HepG2 (cell line): Measurements from ENCODE around the gene ZNF786. TPM values are rescaled to one million over a fixed set of nuclear protein-coding genes. Genes with fewer than 3 reads are reported as not detected.

Source experiments
- ATAC-seq: fragments of 200-7000 bp; cut with Tn5 transposase; 3 replicates; pipeline ENCODE4 v1.9.1; 2020; ENCODE audit warnings: mild to moderate bottlenecking, moderate library complexity
- BruUV-seq: library from RNA; stranded (reverse); fragments of 400-500 nt; replicated peaks from 2 replicates; lab custom pipeline; 2021; lab: Mats Ljungman, UMichigan
- CTCF ChIA-PET: fragments of 300-600 bp; formaldehyde crosslinking; extraction: SDS; loops from one replicate; lab custom pipeline; 2021; ENCODE audit warnings: low total read pairs, inconsistent platforms, low intra/inter-chr PET ratio; lab: Yijun Ruan, JAX
- POLR2A ChIA-PET: fragments of 350-600 bp; sonication (Branson Sonifier 250); formaldehyde crosslinking; loops from one replicate; lab custom pipeline; 2020; ENCODE audit warnings: antibody characterized with exemption, inconsistent platforms; lab: Yijun Ruan, JAX
- DNase-seq: peaks from one replicate; pipeline ENCODE4 v3.0.0-alpha.2; 2015; ENCODE audit warnings: low spot score
- FAIRE-seq: peaks from 3 replicates; lab custom pipeline; 2011; peaks lifted over from hg19 to GRCh38; lab: Jason Lieb, UNC
- H2AFZ ChIP-seq: one replicate; pipeline ENCODE4 v1.6.1; 2011; ENCODE audit warnings: low read length, inconsistent platforms
- H3K27ac ChIP-seq: fragments of 300-600 bp; 3 replicates; pipeline ENCODE4 v1.8.0; 2011; ENCODE audit warnings: mixed run types, mild to moderate bottlenecking, mixed read lengths, low read length, inconsistent platforms; ENCODE audit not compliant: insufficient read depth; ENCODE audit errors: extremely low read length
- H3K27me3 ChIP-seq, 2 experiments: fragments of 200-600 bp in 1 of 2; 2 replicates in 1 of 2; 3 replicates in 1 of 2; pipeline versions ENCODE4 v1.6.0 to v1.8.0; 2011; ENCODE audit warnings: low read length in 2 of 2, mild to moderate bottlenecking in 2 of 2, moderate library complexity in 2 of 2, inconsistent platforms in 1 of 2; ENCODE audit not compliant: insufficient read depth in 2 of 2, control insufficient read depth in 1 of 2
- H3K36me3 ChIP-seq, 2 experiments: fragments of 200-600 bp in 1 of 2; replicated peaks in 1 of 2; 2 replicates in 1 of 2; 3 replicates in 1 of 2; pipeline versions ENCODE4 v1.5.1 to v1.8.0; 2011; ENCODE audit warnings: low read length in 2 of 2, inconsistent platforms in 1 of 2; ENCODE audit not compliant: insufficient read depth in 2 of 2, control insufficient read depth in 1 of 2
- H3K4me1 ChIP-seq: 2 replicates; pipeline ENCODE4 v1.5.1; 2012; ENCODE audit warnings: low read length, inconsistent platforms; ENCODE audit not compliant: insufficient read depth
- H3K4me2 ChIP-seq: 2 replicates; pipeline ENCODE4 v1.6.0; 2011; ENCODE audit warnings: low read depth, low read length, inconsistent platforms
- H3K4me3 ChIP-seq, 3 experiments: fragments of 200-600 bp in 1 of 3; sonication (generic), shearing (Covaris generic) in 1 of 3; replicated peaks in 1 of 3; 2 replicates each; pipeline ENCODE4 v1.5.1; 2011 to 2016; ENCODE audit warnings: low read length in 3 of 3, inconsistent platforms in 2 of 3, low read depth in 2 of 3, mild to moderate bottlenecking in 2 of 3, control low read depth in 1 of 3, mixed read lengths in 1 of 3; ENCODE audit not compliant: insufficient read depth in 1 of 3
- H3K79me2 ChIP-seq: one replicate; pipeline ENCODE4 v1.6.1; 2011; ENCODE audit warnings: low read length, inconsistent platforms; ENCODE audit not compliant: insufficient read depth
- H3K9ac ChIP-seq: 2 replicates; pipeline ENCODE4 v1.6.0; 2011; ENCODE audit warnings: mild to moderate bottlenecking, low read depth, low read length, inconsistent platforms; ENCODE audit not compliant: insufficient read depth
- H3K9me3 ChIP-seq: 2 replicates; pipeline ENCODE4 v1.5.1; 2012; ENCODE audit warnings: mild to moderate bottlenecking, low read length
- H4K20me1 ChIP-seq: 2 replicates; pipeline ENCODE4 v1.6.0; 2011; ENCODE audit warnings: inconsistent platforms, mild to moderate bottlenecking, low read length, moderate library complexity; ENCODE audit not compliant: insufficient read depth
- ATF2 ChIP-seq: sonication (generic); formaldehyde crosslinking; IDR thresholded peaks from 2 replicates; pipeline ENCODE4 v1.4.0; 2020; ENCODE audit warnings: missing genetic modification reagents
- ATF7-NPFF ChIP-seq: sonication (generic); formaldehyde crosslinking; IDR thresholded peaks from 2 replicates; pipeline ENCODE4 v1.8.1; 2023; ENCODE audit warnings: mild to moderate bottlenecking, low read depth, missing genetic modification reagents, moderate library complexity
- NCOA5 ChIP-seq: sonication (generic); formaldehyde crosslinking; IDR thresholded peaks from 2 replicates; pipeline ENCODE4 v1.4.0; 2020; ENCODE audit warnings: missing genetic modification reagents
- NR1H2 ChIP-seq: sonication (generic); formaldehyde crosslinking; IDR thresholded peaks from 2 replicates; pipeline ENCODE4 v1.8.1; 2022; ENCODE audit warnings: low read depth, missing genetic modification reagents, borderline replicate concordance
- PRDM10 ChIP-seq: sonication (generic); formaldehyde crosslinking; IDR thresholded peaks from 2 replicates; pipeline ENCODE4 v1.4.0; 2020; ENCODE audit warnings: low read depth, missing genetic modification reagents
- RAD21 ChIP-seq: fragments of 450-650 bp; formaldehyde crosslinking; IDR thresholded peaks from 2 replicates; pipeline ENCODE4 v1.5.0; 2020; ENCODE audit warnings: mild to moderate bottlenecking
- SALL1 ChIP-seq: sonication (generic); formaldehyde crosslinking; IDR thresholded peaks from 2 replicates; pipeline ENCODE4 v1.8.0; 2022; ENCODE audit warnings: mild to moderate bottlenecking, missing genetic modification reagents
- TOPORS ChIP-seq: sonication (generic); formaldehyde crosslinking; IDR thresholded peaks from 2 replicates; pipeline ENCODE4 v1.8.0; 2023; ENCODE audit warnings: mild to moderate bottlenecking, missing genetic modification reagents
- TRIM24 ChIP-seq: sonication (generic); formaldehyde crosslinking; IDR thresholded peaks from 2 replicates; pipeline ENCODE4 v1.8.0; 2022; ENCODE audit warnings: mild to moderate bottlenecking, missing genetic modification reagents
- ZMYM4 ChIP-seq: sonication (generic); formaldehyde crosslinking; IDR thresholded peaks from 2 replicates; pipeline ENCODE4 v1.8.1; 2023; ENCODE audit warnings: mild to moderate bottlenecking, missing genetic modification reagents
- ZNF207 ChIP-seq: fragments of 450-650 bp; IDR thresholded peaks from 2 replicates; pipeline ENCODE4 v1.6.1; 2016; ENCODE audit warnings: antibody characterized with exemption, borderline replicate concordance
- ZNF282 ChIP-seq: fragments of 450-650 bp; IDR thresholded peaks from 2 replicates; pipeline ENCODE4 v1.6.1; 2018; ENCODE audit not compliant: partially characterized antibody
- ZNF619 ChIP-seq: sonication (generic); formaldehyde crosslinking; IDR thresholded peaks from 2 replicates; pipeline ENCODE4 v1.4.0; 2020; ENCODE audit warnings: mild to moderate bottlenecking, missing genetic modification reagents
- ZSCAN30 ChIP-seq: sonication (generic); formaldehyde crosslinking; IDR thresholded peaks from 2 replicates; pipeline ENCODE4 v1.5.0; 2020; ENCODE audit warnings: mild to moderate bottlenecking, missing genetic modification reagents
- WGBS: methylation state at CpG from one replicate; pipeline ENCODE4 v1.1.6; 2017; ENCODE audit warnings: low lambda C conversion rate; 5-methylcytosine and 5-hydroxymethylcytosine counted together
- in situ Hi-C: cut with HindIII; loops from 2 replicates; pipeline ENCODE4 v1.10.0; 2017; ENCODE audit warnings: low pct_unique_long_range_greater_than_20kb; ENCODE audit not compliant: extremely low pct_ligation_motif_present
- intact Hi-C: fragments of 100-400 bp; cut with micrococcal nuclease; formaldehyde crosslinking; loops from one replicate; pipeline ENCODE4 v1.10.0; 2022; ENCODE audit not compliant: unreplicated experiment
- polyA plus RNA-seq, 8 experiments: library from polyadenylated mRNA; depleted of rRNA in 3 of 8; stranded (reverse) in 7 of 8; unstranded in 1 of 8; fragments of >200 nt; fragmentation: Illumina TruSeq in 4 of 8; extraction: Trizol in 4 of 8; gene quantifications; 2 replicates each; pipeline versions ENCODE4 v1.2.1 to v1.2.3, GENCODE V29; 2011 to 2016; ENCODE audit warnings: low read depth in 4 of 8, missing spikeins in 1 of 8, mixed read lengths in 1 of 8; ENCODE audit not compliant: insufficient read depth in 1 of 8
- total RNA-seq, 5 experiments: library from RNA; depleted of rRNA; stranded (reverse); fragments of >200 nt; fragmentation: Illumina TruSeq; extraction: Trizol; gene quantifications; 2 replicates each; pipeline ENCODE4 v1.2.3, GENCODE V29; 2016; ENCODE audit warnings: low read depth in 1 of 5
- TF ChIP-seq, protein P1 (sequence below): IDR thresholded peaks from 2 replicates; pipeline ENCODE4 v1.6.1; 2018; ENCODE audit warnings: missing genetic modification reagents

ZNF786 gene
- total and polyA plus RNA-seq, 2 of the 13 experiments (the other 11 are each of a cell fraction or from before 2014, with no cell fraction given): 2.0 to 4.0 TPM

GRCh38 chr7:149081914-149082313 is 8.6 kb downstream of the ZNF786 start:
- intact Hi-C loops (no loop called here), in situ Hi-C loops (no loop called here)
- TF ChIP-seq SALL1 (CRISPR knock-in tag) (no peak), TOPORS (CRISPR knock-in tag) (no peak), ZSCAN30 (no peak), NR1H2 (CRISPR knock-in tag) (no peak), ZNF282 (no peak), ZNF207 (no peak)
- 97% methylated on average over 6 of the region's 6 CpGs for WGBS
- Histone ChIP-seq H3K9ac (no peak overlapping the region), H3K4me1 (no peaks in the 10 kb centered on the region), H3K27ac (no peak overlapping the region), H3K4me3 (no peak overlapping the region), H3K79me2 (no peaks in the 10 kb centered on the region), H3K9me3 (no peaks in the 10 kb centered on the region), H3K36me3 (no peaks in the 10 kb centered on the region; a peak in 1 of 5 replicates), H2AFZ (no peak overlapping the region), H3K27me3 (no peaks in the 10 kb centered on the region), H4K20me1 (no peaks in the 10 kb centered on the region), H3K4me2 (no peak overlapping the region)
- FAIRE-seq (no peak), DNase-seq (no peak), ATAC-seq (no peak)
- no TSS peak for BruUV-seq
- ChIA-PET POLR2A (no interaction called here), CTCF (no interaction called here)

DNA sequence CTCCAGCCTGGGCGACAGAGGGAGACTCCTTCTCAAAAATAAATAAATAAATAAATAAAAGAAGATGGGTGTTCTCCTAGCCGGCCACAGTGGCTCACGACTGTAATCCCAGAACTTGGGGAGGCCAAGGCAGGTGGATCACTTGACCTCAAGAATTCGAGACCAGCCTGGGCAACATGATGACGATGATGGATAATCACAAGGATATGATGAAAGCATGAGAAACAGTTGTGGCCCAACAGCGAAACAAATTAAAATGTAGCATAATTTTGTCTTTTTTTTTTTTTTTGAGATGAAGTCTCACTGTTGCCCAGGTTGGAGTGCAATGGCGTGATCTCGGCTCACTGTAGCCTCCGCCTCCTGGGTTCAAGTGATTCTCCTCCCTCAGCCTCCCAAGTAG is 12.9 kb downstream of the ZNF786 start:
- POLR2A ChIA-PET: no interaction called here
- intact Hi-C loops: no loop called here
- Histone ChIP-seq H3K9ac (no peak overlapping the region), H3K4me1 (no peaks in the 10 kb centered on the region), H3K27me3 (no peaks in the 10 kb centered on the region), H3K4me3 (no peak overlapping the region), H3K79me2 (no peaks in the 10 kb centered on the region), H2AFZ (no peak overlapping the region), H3K9me3 (no peaks in the 10 kb centered on the region), H3K27ac (no peak overlapping the region), H3K4me2 (no peak overlapping the region), H3K36me3 (peaks cover 0 to under 1% of the 10 kb centered on the region in 2 experiments; a peak in 3 of 5 replicates), H4K20me1 (no peaks in the 10 kb centered on the region)
- CTCF ChIA-PET: no interaction called here
- FAIRE-seq (no peak), ATAC-seq (no peak), DNase-seq (no peak)
- 86% methylated on average over 9 of the region's 9 CpGs for WGBS
- in situ Hi-C loops: no loop called here
- BruUV-seq: no TSS peak
- TF ChIP-seq ATF7-NPFF: no peak
- TF ChIP-seq RAD21 (CRISPR knock-in tag): no peak
- no peak for TF ChIP-seq ATF2 (CRISPR knock-in tag)
- TF ChIP-seq PRDM10: no peak
- TF ChIP-seq ZNF619 (CRISPR knock-in tag): no peak
- no peak for TF ChIP-seq NCOA5 (CRISPR knock-in tag)
- no peak for TF ChIP-seq ZMYM4 (CRISPR knock-in tag)
- TF ChIP-seq, protein P1, sequence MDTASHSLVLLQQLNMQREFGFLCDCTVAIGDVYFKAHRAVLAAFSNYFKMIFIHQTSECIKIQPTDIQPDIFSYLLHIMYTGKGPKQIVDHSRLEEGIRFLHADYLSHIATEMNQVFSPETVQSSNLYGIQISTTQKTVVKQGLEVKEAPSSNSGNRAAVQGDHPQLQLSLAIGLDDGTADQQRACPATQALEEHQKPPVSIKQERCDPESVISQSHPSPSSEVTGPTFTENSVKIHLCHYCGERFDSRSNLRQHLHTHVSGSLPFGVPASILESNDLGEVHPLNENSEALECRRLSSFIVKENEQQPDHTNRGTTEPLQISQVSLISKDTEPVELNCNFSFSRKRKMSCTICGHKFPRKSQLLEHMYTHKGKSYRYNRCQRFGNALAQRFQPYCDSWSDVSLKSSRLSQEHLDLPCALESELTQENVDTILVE: no peak
- no peak for TF ChIP-seq TRIM24 (CRISPR knock-in tag)
